Mammary epithelial cell (primary cell): ENCODE measurements around the gene LRP11.
A peak's percentile ranks its signal among the peaks of the same experiment; 100 is the strongest.

ENCODE experiments used
- EZH2 ChIP-seq: IDR thresholded peaks from 2 replicates; pipeline ENCODE4 v1.6.1; 2012; ENCODE audit warnings: low read length, inconsistent platforms, borderline replicate concordance
- TF ChIP-seq, protein P1 (sequence below), 2 donors: IDR thresholded peaks in 1 of 2; conservative IDR thresholded peaks in 1 of 2; 2 replicates each; pipeline ENCODE4 v1.5.1; 2011 to 2012; ENCODE audit warnings: inconsistent platforms in 2 of 2, low read length in 2 of 2, mild to moderate bottlenecking in 2 of 2, control low read depth in 1 of 2, low read depth in 1 of 2; ENCODE audit not compliant: insufficient read depth in 1 of 2; ENCODE audit errors: extremely low read depth in 1 of 2

DNA sequence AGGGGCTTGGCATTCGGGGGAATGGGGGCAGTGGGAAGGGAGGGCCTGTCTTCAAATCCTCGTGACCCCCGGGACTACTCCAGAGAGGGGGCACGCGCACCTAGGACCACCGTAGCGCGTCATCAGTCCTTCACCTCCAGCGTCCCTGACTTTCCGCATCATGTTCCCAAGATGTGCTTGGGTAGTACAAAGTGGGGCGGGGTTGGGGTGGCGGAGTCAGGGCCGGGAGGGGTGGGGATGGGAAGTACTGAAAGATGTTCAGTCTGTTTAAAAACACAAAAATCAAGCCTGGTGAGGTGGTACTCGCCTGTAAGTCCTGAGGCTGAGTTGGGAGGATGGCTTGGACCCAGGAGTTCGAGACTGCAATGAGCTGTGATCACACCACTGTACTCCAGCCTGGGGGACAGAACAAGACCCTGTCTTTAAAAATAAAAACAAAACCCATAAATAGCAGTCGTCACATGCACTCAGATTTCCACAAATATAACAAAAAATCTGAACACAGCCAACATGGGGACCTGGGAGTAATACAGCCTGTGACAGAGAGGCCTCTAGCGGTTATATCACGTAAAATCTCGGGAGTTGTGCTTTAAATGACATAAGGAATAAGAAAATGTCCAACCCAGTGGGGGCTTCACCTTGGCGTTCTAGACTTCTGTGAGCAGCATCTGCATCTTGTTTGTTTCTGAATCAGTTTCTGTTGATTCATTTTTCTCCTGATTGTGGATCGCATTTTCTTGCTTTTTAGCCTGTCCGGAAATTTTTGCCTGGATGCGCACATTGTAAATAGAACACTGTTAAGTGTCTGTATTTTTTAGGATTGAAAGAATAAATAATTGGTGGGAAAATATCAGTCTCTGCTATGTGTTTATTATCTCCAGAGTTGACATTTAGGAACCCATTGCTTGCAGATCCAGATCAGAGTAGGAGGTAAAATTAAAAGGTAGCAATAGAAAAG, 698 bp upstream of the LRP11 start:
- TF ChIP-seq, protein P1, sequence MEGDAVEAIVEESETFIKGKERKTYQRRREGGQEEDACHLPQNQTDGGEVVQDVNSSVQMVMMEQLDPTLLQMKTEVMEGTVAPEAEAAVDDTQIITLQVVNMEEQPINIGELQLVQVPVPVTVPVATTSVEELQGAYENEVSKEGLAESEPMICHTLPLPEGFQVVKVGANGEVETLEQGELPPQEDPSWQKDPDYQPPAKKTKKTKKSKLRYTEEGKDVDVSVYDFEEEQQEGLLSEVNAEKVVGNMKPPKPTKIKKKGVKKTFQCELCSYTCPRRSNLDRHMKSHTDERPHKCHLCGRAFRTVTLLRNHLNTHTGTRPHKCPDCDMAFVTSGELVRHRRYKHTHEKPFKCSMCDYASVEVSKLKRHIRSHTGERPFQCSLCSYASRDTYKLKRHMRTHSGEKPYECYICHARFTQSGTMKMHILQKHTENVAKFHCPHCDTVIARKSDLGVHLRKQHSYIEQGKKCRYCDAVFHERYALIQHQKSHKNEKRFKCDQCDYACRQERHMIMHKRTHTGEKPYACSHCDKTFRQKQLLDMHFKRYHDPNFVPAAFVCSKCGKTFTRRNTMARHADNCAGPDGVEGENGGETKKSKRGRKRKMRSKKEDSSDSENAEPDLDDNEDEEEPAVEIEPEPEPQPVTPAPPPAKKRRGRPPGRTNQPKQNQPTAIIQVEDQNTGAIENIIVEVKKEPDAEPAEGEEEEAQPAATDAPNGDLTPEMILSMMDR (conservative IDR thresholded peaks at IDR 0.05 in 1 of 2, IDR thresholded peaks at IDR 0.05 in 1 of 2; ENCODE audit: extremely low read depth in 1 of 2, insufficient read depth in 1 of 2, low read depth in 1 of 2, low read length in 2 of 2): peak; percentile 62 to 68
- TF ChIP-seq EZH2: no peak
